KBM-7 (cell line): Measurements from ENCODE around the gene PTGFRN.
"Not testable (repeated sequence)": the region's sequence is repeated elsewhere in the genome, so short reads cannot be mapped to it uniquely, and the experiment has no call there.

Source experiments
- DNase-seq: peaks from one replicate; pipeline ENCODE4 v3.0.0-alpha.2; 2015
- in situ Hi-C: fragments of 300-500 bp; cut with MboI; formaldehyde crosslinking; loops from 2 replicates; pipeline ENCODE4 v1.14.3; 2020; ENCODE audit warnings: low sequenced_read_pairs, low pct_unique_long_range_greater_than_20kb, mixed read lengths

The PTGFRN gene

DNA sequence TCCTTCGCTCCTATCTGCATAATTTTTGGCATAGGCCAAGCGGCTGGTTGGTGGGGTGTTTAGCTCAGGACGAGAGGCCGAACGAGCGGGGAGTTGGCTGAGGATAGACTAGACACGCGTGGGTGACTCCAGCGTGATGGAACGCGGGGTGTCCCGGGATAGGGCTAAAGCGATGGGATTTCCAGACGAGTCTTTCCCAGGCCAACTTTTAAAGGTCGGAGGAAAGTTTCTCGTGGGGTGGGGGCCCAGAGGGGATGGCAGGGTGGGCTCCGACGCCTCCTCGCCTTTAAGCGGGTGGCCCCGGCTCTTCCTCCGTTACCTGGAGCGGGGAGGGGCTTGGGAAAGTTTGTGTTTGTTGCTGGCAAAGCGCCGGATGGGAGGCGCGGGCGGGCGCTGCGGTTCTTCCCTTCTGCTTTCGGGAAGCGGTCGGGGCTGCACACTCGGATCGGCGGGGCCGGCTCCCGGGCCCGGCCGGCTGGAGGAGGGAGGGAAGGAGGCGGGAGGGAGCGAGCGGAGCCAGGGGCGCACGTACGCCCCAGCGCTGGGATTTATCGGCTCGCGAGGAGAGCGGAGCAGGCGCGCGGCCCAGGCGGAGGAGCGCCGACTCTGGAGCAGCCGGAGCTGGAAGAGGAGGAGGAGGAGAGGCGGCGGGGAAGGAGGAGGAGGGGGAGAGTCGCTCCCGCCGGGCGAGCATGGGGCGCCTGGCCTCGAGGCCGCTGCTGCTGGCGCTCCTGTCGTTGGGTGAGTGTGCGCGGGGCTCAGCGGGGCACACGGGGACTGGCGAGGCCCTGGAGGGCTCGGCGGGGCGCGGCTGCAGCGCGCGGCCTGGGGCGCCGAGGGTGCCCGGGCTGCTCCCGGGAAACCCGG, at the start of gene PTGFRN:
TSS of gene PTGFRN (plus strand) at position 405 of the 867 bp plus-strand sequence. CDS start at position 693, 288 bp downstream.
- in situ Hi-C loops, result no loop called here
- peak; percentile 83 for DNase-seq

DNA sequence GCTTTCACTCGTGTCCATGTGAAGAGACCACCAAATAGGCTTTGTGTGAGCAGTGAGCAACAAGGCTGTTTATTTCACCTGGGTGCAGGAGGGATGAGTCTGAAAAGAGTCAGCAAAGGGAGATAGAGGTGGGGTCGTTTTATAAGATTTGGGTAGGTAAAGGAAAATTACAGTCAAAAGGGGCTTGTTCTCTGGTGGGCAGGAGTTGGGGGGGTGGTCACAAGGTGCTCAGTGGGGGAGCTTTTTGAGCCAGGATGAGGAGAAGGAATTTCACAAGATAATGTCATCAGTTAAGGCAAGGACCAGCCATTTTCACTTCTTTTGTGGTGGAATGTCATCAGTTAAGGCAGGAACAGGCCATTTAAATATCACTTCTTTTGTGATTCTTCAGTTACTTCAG, 49.5 kb upstream of the PTGFRN start:
- DNase-seq, in situ Hi-C loops: not testable (repeated sequence)

DNA sequence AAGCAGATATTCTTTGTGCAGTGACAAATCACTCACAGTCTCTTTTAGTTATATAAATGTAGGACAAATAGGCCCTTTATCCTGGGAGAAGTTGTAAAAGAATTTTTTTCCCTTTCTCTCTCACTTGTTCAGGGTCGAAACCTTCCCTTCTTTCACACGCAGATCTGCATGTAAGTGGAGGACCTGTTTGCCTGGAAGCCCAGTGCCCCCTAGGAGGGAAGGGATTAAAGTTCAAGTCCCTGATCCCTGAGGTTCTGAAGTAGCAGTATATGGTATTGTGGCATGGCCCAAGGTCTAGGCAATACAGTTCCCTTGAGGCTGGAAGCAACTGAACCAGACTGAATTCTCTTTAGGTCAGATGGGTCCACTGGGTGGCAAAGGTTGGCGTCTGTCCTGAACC, 48.6 kb upstream of the PTGFRN start:
- in situ Hi-C loops, result no loop called here
- DNase-seq, result no peak

DNA sequence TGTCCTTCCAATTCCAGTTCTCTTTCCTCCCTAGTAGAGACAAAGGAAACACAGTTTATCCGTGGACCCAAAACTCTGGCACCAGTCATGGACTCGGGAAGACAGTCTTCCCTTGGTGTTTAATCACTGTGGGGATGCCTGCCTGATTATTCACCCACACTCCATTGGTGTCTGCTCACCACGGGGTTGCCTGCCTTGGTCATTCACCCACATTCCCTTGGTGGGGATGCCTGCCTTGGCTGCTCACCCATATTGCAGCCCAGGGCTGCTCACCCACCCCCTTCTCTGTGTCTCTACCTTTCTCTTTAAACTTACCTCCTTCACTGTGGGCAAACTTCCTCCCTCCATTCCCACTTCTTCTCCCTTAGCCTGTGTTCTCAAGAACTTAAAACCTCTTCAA, 46.7 kb upstream of the PTGFRN start:
- DNase-seq, in situ Hi-C loops: not testable (repeated sequence)

DNA sequence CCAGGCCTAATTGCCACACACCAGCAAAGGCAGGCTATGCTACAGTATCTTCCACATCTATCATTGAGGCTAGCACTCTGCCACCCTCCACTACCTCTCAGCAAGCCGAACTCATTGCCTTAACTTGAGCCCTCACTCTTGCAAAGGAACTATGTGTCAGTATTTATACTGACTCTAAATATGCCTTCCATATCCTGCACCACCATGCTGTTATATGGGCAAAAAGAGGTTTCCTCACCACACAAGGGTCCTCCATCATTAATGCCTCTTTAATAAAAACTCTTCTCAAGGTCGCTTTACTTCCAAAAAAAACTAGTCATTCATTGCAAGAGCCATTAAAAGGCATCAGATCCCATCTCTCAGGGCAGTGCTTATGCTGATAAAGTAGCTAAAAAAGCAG, 43.2 kb upstream of the PTGFRN start:
- DNase-seq, in situ Hi-C loops: not testable (repeated sequence)

DNA sequence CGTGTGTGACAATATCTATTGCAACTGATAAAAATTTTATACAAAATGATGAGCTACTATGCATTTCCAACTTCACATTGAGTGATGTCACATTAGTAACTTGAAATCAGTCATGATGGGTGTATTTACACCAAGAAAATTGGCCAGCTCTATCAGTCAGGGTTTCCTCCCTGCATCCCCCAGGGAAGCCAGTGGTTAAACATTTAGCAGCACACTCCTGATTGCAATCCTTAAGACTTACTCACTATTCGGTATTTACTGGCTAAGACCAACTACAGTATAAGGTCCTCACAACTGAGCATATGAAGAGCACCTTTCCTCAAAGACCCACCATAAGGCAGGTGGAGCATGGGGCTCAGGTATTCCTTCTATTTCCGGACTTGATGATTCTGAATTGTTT, 41.3 kb upstream of the PTGFRN start:
- in situ Hi-C loops, result no loop called here
- DNase-seq, result no peak

DNA sequence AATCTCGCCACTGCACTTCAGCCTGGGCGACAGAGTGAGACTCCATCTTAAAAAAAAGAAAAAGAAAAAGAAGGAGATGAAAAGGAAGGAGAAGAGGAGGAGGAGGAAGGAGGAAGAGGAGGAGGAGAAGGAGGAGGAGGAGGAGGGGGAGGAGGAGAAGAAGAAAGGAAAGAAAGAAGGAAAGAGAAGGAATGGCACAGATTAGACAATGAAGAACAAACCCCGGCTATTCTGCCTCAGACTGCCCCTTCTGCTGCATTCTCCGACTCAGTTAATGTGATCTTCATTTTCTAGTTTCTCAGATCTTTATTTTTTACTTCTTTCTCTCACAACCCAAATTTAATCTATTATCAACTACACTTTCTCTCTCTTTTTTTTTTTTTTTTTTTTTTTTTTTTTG, 40.1 kb upstream of the PTGFRN start:
- no peak for DNase-seq
- in situ Hi-C loops, result no loop called here

DNA sequence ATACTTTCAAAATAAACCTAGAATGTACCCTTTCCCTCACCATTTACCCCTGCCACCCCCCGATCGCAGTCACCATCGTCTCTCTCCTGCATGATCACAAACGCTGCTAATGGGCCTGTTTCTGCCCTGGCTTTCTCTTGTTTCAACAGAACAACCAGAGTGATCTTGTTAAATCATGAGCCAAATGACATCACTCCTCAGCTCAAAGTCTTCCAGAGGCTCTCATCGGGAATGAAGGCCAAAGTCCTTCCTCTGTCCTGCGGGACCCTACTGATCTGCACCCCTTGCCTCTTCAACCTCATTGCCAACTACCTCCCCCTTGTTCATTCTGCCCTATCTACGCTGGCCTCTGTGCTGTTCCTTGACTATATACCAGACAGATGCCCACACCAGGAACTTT, 39.4 kb upstream of the PTGFRN start:
- no peak for DNase-seq
- in situ Hi-C loops, result no loop called here

DNA sequence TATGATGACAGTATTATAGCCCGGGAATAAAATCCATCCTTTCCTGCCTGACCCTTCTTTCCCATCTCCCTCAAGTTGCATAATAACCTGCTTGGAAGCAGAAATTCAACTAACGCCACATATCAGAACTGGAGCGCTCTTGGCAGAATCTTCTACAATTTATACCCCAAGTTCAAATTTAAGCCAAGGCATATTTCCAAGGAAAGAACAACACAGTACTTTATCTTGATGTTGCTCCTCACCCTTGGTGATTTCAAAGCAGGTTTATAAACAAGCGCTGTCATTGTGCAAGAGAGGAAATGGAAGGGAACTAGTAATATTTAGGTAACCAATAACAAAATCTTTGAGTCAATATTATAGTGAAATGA, 38.0 kb upstream of the PTGFRN start:
- in situ Hi-C loops, result no loop called here
- DNase-seq, result no peak

DNA sequence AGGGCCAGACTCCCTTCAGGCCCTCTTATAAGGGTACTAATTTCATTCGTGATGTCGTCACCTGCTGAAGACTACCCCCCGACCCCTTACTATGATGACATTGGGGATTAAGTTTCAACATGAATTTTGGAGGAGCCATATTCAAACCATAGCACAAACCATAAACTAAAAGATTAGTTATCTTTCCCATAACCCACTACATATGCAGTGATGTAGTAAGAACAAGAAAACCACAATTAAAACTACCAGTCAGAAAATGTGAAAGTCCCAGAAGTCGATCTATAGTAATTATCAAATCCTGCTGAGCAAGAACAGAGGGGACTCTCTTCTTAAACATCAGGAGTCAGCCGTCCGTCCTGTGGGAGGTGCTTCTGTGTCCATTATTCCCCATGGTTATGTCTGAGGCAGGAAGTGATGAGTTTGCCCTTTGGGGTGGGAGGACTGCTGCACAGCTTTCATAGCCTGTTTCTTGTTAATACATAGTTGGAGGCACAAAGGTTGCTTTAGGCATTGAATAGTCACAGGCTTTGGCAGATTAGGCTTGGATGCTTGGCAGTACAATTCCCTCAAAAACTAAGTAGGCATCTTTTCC, 35.9 kb upstream of the PTGFRN start:
- DNase-seq, result no peak
- in situ Hi-C loops, result no loop called here

DNA sequence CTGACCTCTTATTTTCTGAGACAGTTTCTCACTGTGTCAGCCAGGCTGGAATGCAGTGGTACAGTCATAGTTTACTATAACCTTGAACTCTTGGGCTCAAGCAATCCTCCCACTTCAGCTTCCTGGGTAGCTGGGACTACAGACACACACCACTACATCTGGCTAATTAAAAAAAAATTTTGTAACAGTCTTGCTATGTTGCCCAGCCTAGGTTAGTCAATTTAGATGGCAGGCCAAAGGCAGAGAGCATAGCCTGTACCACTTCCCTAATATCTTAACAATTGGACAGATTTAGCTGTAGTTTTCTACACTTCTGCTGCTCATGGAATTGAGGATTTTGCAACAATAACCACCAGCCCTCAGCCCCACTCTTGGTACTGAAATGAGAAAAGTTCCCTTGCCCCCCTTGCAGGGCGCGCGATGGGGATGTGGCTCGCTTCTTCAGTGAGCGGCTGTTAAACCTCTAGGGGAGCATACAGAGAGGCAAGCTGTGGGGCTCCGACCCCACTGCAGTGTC, 34.9 kb upstream of the PTGFRN start:
- DNase-seq, result no peak
- in situ Hi-C loops, result no loop called here

DNA sequence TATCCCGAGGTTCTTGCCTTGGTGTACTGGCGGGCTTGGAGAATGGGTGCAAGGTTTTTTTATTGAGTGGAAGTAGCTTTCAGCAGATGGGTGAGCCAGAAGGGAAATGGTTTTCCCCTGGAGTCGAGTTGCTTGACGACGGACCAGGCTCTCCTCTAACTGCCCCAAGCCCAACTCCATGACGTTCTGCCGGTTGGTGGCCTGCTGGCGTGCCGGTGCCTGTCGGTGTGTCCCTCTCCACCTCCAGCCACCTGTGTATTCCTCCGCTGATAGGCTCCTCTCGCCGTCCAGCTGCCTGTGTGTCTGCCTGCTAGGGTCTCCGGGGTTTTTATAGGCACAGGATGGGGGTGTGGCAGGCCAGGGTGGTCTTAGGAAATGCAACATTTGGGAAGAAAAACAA, 34.3 kb upstream of the PTGFRN start:
- in situ Hi-C loops, result no loop called here
- no peak for DNase-seq

DNA sequence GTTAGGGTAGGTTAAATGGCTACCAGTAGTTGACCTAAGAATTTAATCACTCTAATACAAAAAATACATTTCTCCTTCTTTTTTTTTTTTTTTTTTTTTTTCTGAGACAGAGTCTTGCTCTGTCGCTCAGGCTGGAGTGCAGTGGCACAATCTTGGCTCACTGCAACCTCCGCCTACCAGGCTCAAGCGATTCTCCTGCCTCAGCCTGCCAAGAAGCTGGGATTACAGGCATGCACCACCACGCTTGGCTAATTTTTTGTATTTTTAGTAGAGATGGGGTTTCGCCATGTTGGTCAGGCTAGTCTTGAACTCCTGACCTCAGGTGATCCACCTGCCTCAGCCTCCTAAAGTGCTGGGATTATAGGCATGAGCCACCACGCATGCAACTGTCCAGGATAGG, 33.8 kb upstream of the PTGFRN start:
- DNase-seq, in situ Hi-C loops: not testable (repeated sequence)

DNA sequence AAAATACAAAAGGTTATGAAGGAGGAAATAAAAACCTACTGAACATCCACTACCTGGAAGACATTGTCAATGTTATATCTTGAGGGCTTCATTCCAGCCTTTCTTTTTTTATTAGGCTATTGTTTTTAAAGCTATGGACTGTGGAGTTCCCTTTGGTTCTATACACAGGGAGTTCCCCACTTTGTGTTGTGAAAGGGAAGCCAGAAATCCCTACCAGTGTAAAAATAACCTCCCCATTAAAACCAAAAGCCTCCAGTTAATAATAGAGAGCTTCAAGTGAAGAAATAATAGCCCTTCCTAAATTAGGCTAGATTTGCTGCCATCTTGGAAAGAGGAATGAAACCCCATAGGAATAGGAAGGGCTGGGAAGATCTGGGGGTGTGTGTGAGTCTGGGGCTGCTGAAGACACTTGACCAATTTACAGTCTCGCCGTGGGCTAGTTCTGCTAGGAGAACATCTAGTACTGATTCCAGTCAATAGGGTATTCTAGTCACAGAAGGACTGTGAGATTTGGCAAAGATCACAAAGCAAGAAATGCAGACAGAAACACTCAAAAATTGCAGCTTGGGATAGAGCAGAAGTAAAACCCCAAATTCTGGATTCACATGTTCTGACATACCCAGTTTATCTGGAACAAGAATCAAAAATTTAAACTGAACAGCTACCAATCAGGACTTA, 32.4 kb upstream of the PTGFRN start:
- DNase-seq, result no peak
- in situ Hi-C loops, result no loop called here

DNA sequence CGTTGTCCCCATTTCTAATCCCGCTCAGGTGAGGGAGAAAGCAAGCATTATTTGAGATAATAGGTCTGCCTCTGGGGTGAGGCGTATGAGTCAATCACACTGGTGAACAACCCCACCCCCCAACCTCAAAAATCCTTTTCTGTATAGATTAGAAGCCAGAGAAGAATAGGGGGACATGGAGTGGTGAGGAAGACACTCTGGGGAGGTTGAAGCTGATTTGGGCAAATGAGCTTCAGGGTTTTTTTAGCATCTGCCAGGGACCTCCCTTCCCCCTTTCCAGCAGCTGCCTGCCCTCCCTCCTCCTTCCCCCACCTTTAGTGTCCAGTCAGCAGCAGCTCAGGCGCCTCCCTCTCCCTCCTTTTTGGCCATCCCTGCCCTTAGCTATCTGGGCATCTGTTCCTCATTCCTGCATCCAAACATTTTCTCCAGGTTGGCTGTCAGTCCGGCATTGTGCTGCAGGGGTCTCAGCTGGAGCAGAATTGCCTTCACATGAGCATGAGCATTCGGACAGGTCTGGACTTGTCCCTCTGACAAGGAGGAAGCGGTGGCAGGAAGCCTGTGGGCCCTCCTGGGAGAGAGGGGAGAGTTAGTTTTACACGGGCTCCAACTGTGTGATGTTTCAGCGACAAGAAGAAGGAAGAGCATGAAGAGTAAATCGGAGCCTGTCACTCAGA, 30.8 kb upstream of the PTGFRN start:
- peak; percentile 97 for DNase-seq
- in situ Hi-C loops, result no loop called here

DNA sequence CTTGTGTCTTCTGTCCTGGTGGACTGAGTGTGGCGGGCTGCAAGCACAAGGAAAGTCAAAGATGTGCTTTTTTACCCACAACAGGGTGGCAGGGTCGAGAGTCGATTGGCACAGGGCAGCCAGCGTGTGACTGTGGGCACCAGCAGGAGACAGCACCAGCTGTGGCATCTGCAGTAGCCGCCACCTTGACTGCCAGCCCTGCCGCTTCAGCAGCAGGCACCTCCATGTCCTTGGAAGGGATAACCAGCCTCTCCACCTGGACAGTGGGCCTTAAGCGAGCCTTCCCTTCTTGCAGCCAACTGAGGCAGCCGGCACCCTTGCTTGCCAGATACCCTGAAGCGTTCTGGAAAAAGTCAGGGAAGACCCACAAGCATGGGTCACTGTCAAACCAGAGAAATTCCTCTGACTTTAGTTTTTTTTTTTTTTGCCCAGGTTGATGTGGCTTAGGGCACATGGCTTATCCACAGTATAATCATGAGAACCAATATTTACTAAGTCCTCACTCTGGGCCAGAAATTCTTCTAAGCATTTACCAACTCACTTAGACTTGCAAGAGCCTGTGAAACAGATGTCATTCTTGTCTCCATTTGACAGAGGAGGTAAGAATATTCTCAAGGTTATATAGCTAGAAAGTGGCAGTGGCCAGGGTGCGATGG, 30.1 kb upstream of the PTGFRN start:
- in situ Hi-C loops, result no loop called here
- DNase-seq, result no peak

DNA sequence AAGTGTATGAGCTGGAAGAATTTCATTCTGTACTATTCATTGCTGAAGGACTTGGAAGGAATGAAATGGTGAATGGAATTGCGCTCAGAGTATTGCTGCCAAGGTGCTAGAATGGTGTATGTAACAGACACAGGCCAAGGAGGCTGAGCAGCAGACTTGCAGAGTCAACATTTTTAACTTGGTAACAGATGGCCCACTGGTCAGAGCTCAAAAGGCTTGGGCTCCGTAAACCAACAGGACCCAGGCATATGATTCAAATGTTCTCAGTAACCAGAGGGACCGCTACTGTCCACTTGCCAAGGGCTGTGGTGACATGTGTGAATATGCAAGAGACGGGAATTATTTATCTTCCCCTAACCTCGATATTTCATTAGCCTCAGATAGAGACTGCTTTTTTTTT, 28.8 kb upstream of the PTGFRN start:
- DNase-seq, result no peak
- in situ Hi-C loops, result no loop called here

DNA sequence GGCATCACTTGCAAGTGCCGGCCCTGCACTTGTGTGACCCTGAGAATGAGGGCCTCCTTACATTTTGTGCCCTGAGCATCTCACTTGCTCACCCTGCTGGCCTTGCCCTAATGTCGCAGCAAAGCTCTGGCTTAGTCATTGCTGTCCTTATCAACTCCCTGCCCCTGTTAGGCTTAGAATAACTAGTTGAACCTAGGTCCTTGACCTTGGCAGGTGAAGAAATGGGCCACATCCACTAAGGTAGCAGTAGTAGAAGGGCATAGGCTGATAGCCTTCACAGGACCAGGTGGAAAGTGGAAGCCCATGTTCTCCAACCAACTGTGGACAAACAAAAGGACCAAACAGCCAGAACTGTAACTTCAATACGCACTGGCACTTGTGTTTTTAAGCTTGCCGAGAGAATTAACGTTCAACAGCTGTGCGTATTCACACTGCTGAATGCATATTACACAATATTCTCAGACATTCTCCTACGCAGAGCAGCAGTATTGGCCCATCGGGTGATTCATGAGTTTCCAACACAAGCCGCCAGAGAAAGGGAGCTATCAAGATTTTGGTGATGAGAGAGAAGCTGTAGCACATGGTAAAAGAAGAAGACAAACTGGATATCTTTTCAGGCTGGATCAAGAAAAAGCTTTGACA, 27.7 kb upstream of the PTGFRN start:
- peak; percentile 51 for DNase-seq
- in situ Hi-C loops, result no loop called here

DNA sequence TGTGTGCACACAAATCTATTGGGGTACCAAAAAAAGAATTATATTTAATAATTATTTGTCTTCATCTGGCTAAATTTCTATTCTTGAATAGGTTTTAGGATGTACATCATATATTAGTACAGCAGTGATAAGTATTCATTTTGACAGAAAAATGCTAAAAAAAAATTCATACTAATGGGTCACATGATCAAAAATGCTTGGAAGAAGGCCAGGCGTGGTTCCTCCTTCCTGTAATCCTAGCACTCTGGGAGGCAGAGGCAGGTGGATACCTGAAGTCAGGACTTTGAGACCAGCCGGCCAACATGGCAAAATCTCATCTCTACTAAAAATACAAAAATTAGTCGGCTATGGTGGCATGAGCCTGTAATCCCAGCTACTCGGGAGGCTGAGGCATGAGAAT, 26.9 kb upstream of the PTGFRN start:
- in situ Hi-C loops, result no loop called here
- DNase-seq, result no peak
